ENCODE results near the gene KRTAP20-1. TPM values are rescaled to one million over a fixed set of nuclear protein-coding genes. Genes with fewer than 3 reads are reported as not detected.

Gene KRTAP20-1
- total RNA-seq, 6 experiments from 2014 or later, result not detected

GRCh38 chr21:30620522-30620921, 4.3 kb downstream of the KRTAP20-1 start, which contains the start of gene KRTAP20-4:
KRTAP20-4 (plus strand) TSS chr21:30620627.
- H3K9me3 ChIP-seq, result no peaks in the 10 kb centered on the region
- 49% methylated on average over 2 of the region's 3 CpGs for WGBS (ENCODE audit: insufficient coverage, low coverage, low lambda C conversion rate, missing lambda C conversion rate)
- H3K4me3 ChIP-seq, result no peak within 1 kb of the TSS
- no peak for ATAC-seq
- no peak within 1 kb of the TSS for H3K27ac ChIP-seq
- no peaks in the 10 kb centered on the region for H3K36me3 ChIP-seq
- H3K27me3 ChIP-seq, result no peaks in the 10 kb centered on the region
- no peak for TF ChIP-seq CTCF (IDR thresholded peaks at IDR 0.05)
- TF ChIP-seq POLR2A (IDR thresholded peaks at IDR 0.05), result no peak
- DNase-seq, result no peak
- intact Hi-C loops (cut with DNase I), result no loop called here
- H3K4me1 ChIP-seq, result no peaks in the 10 kb centered on the region

- no peak for TF ChIP-seq CTCF (IDR thresholded peaks at IDR 0.05)
- no peak for TF ChIP-seq POLR2A (IDR thresholded peaks at IDR 0.05)
- Histone ChIP-seq H3K27ac (no peak overlapping the region), H3K36me3 (no peaks in the 10 kb centered on the region), H3K4me1 (no peaks in the 10 kb centered on the region), H3K4me3 (no peak overlapping the region), H3K9me3 (no peaks in the 10 kb centered on the region), H3K27me3 (no peaks in the 10 kb centered on the region)
- intact Hi-C loops (cut with DNase I), result no loop called here
- no peak for DNase-seq
- no peak for ATAC-seq
- 75% methylated on average over 1 of the region's 3 CpGs for WGBS (ENCODE audit: insufficient coverage, low coverage, low lambda C conversion rate, missing lambda C conversion rate)
Observed at GRCh38 chr21:30623362-30623761, 7.1 kb downstream of the KRTAP20-1 start.

- WGBS (ENCODE audit: insufficient coverage, low coverage, low lambda C conversion rate, missing lambda C conversion rate), result 45% methylated on average over 4 of the region's 4 CpGs
- intact Hi-C loops (cut with DNase I), result no loop called here
- H3K9me3 ChIP-seq, result no peaks in the 10 kb centered on the region
Observed at GRCh38 chr21:30625449-30626165, 9.4 kb downstream of the KRTAP20-1 start.

GRCh38 chr21:30628109-30628508, 11.9 kb downstream of the KRTAP20-1 start:
- intact Hi-C loops (cut with DNase I), result no loop called here
- Histone ChIP-seq H3K9me3 (no peaks in the 10 kb centered on the region), H3K27ac (no peak overlapping the region), H3K36me3 (no peaks in the 10 kb centered on the region), H3K27me3 (no peaks in the 10 kb centered on the region), H3K4me3 (no peak overlapping the region), H3K4me1 (no peaks in the 10 kb centered on the region)
- DNase-seq (no peak), ATAC-seq (no peak)
- WGBS (ENCODE audit: insufficient coverage, low coverage, low lambda C conversion rate, missing lambda C conversion rate), result 62% methylated on average over 4 of the region's 4 CpGs
- no peak for TF ChIP-seq POLR2A (IDR thresholded peaks at IDR 0.05)
- no peak for TF ChIP-seq CTCF (IDR thresholded peaks at IDR 0.05)

More at GRCh38 chr21:30625449-30626165, 9.4 kb downstream of the KRTAP20-1 start:
- H3K4me3 ChIP-seq, result no peak overlapping the region
- H3K4me1 ChIP-seq, result no peaks in the 10 kb centered on the region
- H3K27me3 ChIP-seq, result no peaks in the 10 kb centered on the region
- no peaks in the 10 kb centered on the region for H3K36me3 ChIP-seq
- DNase-seq, result no peak
- ATAC-seq, result no peak
- TF ChIP-seq POLR2A (IDR thresholded peaks at IDR 0.05) (no peak), CTCF (IDR thresholded peaks at IDR 0.05) (no peak)
- no peak overlapping the region for H3K27ac ChIP-seq

Measured in right lobe of liver (tissue), 6 donors.